ENCODE data around the gene ST3GAL4. TPM values are rescaled to one million over a fixed set of nuclear protein-coding genes. Genes with fewer than 3 reads are reported as not detected.

The ST3GAL4 gene
- total and polyA plus RNA-seq, 9 of the 15 experiments (the other 6 are each of a cell fraction or from before 2014, with no cell fraction given) = 0.27 to 22.9 (median 10.5) TPM

DNA sequence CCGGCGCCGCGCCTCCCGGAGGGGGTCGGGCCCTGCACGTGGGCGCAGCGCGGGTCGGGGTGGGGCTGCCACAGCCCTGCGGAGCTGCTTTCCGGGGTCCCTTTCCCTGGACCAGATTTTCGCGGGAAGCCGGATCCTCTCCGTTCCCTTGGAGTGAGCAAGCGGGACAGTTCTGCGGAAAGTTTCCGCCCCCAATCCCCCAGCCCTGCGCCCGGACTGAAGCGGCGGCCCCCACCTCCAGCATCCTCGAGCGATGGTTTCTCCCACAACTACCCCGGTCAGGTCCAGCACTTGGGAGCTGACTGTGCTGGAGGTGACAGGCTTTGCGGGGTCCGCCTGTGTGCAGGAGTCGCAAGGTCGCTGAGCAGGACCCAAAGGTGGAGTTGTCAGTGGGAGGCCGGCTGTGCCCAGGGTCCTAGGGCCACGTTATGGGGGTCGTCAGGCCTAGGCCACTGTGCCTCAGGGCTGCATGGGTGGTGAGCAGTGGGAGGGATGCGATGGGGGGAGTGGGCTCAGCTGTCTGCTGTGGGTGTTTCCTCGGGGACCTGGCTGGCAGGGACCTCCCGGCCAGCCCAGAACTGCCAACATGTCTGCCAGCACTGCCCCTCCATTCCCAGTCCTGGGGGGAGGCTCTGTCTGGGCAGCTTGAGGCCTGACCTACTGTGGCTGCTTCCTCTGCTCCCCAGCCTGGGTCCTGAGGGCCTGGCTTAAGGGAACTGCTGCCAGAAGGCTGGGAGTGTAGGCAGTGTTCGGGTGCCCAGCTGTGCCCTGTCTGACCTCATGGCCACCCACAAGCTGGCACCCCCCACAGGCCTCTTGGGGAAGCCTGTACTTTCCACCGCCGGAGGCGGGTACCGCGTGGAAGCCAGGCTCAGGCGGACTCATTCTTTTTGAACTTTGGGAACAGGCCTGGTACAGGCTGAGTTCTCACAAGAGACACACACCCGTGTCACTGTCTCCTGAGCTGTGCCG is 726 bp downstream of the ST3GAL4 start (continued):
- TF ChIP-seq ETS1 (conservative IDR thresholded peaks at IDR 0.05; ENCODE audit: control insufficient read depth, low read depth, low read length) (0 out of 2 replicates have a peak, but pooled peaks have one; percentile 30), BHLHE40 (IDR thresholded peaks at IDR 0.05; ENCODE audit: low read length) (no peak), PHF8 (IDR thresholded peaks at IDR 0.05; ENCODE audit: borderline replicate concordance, low read length) (no peak)
- TF ChIP-seq, protein P1, sequence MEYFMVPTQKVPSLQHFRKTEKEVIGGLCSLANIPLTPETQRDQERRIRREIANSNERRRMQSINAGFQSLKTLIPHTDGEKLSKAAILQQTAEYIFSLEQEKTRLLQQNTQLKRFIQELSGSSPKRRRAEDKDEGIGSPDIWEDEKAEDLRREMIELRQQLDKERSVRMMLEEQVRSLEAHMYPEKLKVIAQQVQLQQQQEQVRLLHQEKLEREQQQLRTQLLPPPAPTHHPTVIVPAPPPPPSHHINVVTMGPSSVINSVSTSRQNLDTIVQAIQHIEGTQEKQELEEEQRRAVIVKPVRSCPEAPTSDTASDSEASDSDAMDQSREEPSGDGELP (CRISPR knock-in tag; IDR thresholded peaks at IDR 0.05; ENCODE audit: borderline replicate concordance) = 0 out of 2 replicates have a peak, but pooled peaks have one; percentile 23
- TF ChIP-seq, protein P2, sequence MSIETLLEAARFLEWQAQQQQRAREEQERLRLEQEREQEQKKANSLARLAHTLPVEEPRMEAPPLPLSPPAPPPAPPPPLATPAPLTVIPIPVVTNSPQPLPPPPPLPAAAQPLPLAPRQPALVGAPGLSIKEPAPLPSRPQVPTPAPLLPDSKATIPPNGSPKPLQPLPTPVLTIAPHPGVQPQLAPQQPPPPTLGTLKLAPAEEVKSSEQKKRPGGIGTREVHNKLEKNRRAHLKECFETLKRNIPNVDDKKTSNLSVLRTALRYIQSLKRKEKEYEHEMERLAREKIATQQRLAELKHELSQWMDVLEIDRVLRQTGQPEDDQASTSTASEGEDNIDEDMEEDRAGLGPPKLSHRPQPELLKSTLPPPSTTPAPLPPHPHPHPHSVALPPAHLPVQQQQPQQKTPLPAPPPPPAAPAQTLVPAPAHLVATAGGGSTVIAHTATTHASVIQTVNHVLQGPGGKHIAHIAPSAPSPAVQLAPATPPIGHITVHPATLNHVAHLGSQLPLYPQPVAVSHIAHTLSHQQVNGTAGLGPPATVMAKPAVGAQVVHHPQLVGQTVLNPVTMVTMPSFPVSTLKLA (conservative IDR thresholded peaks at IDR 0.05) = peak in 1 of 2 experiments; percentile 39; a peak in 1 of 4 replicates
- TF ChIP-seq, protein P3, sequence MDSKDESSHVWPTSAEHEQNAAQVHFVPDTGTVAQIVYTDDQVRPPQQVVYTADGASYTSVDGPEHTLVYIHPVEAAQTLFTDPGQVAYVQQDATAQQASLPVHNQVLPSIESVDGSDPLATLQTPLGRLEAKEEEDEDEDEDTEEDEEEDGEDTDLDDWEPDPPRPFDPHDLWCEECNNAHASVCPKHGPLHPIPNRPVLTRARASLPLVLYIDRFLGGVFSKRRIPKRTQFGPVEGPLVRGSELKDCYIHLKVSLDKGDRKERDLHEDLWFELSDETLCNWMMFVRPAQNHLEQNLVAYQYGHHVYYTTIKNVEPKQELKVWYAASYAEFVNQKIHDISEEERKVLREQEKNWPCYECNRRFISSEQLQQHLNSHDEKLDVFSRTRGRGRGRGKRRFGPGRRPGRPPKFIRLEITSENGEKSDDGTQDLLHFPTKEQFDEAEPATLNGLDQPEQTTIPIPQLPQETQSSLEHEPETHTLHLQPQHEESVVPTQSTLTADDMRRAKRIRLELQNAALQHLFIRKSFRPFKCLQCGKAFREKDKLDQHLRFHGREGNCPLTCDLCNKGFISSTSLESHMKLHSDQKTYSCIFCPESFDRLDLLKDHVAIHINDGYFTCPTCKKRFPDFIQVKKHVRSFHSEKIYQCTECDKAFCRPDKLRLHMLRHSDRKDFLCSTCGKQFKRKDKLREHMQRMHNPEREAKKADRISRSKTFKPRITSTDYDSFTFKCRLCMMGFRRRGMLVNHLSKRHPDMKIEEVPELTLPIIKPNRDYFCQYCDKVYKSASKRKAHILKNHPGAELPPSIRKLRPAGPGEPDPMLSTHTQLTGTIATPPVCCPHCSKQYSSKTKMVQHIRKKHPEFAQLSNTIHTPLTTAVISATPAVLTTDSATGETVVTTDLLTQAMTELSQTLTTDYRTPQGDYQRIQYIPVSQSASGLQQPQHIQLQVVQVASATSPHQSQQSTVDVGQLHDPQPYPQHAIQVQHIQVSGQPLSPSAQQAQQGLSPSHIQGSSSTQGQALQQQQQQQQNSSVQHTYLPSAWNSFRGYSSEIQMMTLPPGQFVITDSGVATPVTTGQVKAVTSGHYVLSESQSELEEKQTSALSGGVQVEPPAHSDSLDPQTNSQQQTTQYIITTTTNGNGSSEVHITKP (IDR thresholded peaks at IDR 0.05; ENCODE audit: partially characterized antibody) = peak; percentile 97
- TF ChIP-seq, protein P4, sequence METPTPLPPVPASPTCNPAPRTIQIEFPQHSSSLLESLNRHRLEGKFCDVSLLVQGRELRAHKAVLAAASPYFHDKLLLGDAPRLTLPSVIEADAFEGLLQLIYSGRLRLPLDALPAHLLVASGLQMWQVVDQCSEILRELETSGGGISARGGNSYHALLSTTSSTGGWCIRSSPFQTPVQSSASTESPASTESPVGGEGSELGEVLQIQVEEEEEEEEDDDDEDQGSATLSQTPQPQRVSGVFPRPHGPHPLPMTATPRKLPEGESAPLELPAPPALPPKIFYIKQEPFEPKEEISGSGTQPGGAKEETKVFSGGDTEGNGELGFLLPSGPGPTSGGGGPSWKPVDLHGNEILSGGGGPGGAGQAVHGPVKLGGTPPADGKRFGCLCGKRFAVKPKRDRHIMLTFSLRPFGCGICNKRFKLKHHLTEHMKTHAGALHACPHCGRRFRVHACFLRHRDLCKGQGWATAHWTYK (CRISPR knock-in tag; IDR thresholded peaks at IDR 0.05) = no peak

Data from K562 (cell line).